ENCODE results near the gene TCF4.

DNA sequence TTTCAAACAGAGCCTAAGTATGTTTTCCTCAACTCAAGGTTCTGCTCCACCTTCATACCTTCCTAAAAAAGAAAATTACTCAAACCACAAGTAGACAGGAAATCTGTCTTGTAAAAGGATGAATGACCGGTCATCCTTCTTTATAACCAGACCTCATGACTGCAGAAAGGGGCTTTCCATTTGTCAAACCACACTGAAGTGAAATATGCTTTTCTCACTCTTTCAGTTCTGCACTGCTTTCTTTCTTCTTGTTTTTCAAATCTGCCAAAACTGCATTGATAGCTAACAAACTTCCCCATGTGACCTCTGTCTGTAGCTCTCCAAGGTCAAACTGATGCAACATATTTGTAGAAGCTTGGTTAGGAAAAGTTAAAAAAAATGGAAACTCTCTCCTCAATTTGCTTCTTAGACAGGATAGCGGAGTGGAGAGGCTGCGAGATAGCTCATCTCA, 319.8 kb downstream of the TCF4 start:
- no peak for TF ChIP-seq POLR2AphosphoS5 (IDR thresholded peaks at IDR 0.05)
- TF ChIP-seq, protein P1, sequence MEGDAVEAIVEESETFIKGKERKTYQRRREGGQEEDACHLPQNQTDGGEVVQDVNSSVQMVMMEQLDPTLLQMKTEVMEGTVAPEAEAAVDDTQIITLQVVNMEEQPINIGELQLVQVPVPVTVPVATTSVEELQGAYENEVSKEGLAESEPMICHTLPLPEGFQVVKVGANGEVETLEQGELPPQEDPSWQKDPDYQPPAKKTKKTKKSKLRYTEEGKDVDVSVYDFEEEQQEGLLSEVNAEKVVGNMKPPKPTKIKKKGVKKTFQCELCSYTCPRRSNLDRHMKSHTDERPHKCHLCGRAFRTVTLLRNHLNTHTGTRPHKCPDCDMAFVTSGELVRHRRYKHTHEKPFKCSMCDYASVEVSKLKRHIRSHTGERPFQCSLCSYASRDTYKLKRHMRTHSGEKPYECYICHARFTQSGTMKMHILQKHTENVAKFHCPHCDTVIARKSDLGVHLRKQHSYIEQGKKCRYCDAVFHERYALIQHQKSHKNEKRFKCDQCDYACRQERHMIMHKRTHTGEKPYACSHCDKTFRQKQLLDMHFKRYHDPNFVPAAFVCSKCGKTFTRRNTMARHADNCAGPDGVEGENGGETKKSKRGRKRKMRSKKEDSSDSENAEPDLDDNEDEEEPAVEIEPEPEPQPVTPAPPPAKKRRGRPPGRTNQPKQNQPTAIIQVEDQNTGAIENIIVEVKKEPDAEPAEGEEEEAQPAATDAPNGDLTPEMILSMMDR (IDR thresholded peaks at IDR 0.05) = no peak

Measured in upper lobe of left lung (tissue), 4 donors.